ENCODE results near the gene INTS3.
A peak's percentile ranks its signal among the peaks of the same experiment; 100 is the strongest.

INTS3 gene

DNA sequence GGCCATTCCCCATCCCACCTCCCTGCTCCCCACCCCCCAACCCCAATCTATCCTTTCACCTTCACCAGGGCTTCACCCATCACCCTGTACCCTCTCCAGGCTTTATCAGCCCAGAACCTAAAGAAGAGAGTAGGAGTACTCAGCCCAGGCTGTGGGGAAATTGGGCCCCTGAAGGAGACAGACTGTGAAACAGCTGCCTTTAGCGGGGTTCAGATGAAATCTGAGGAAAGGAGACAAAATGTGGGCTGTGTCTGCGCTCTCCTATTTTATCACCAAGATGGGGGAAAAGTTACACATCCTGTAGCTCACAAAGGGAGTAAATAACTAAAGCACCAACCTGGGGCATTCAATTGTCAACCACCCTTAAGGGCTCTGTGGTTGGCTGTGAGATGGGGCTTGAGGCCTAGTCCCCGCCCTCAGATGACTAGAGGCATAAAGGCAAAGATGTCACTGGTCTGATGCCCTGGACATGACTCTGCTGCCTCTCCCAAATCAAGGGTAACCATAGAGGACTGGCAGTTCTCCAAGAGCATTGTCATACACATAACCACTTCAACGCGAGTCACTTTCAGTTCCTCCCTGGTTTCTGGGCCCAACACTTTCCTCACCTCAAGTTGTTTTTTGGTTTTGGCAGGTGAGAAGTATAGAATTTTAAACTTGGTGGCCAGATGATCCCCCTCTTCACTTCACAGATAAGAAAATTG, 77.3 kb downstream of the INTS3 start:
- peak; percentile 96 for ATAC-seq (replicated peaks)
- Mint-ChIP-seq H3K36me3 (ENCODE audit: insufficient read depth) (peaks cover 28% of the 10 kb centered on the region), H3K4me1 (ENCODE audit: low read depth in 2 of 2) (peaks cover 33 to 41% of the 10 kb centered on the region in 2 donors), H3K27me3 (no peaks in the 10 kb centered on the region), H3K27ac (peak overlapping the region; percentile 89 to 92), H3K9me3 (no peaks in the 10 kb centered on the region), H3K4me3 (peak overlapping the region; percentile 24 to 49)
- DNase-seq: peak; percentile 81 to 85 (median 84)

DNA sequence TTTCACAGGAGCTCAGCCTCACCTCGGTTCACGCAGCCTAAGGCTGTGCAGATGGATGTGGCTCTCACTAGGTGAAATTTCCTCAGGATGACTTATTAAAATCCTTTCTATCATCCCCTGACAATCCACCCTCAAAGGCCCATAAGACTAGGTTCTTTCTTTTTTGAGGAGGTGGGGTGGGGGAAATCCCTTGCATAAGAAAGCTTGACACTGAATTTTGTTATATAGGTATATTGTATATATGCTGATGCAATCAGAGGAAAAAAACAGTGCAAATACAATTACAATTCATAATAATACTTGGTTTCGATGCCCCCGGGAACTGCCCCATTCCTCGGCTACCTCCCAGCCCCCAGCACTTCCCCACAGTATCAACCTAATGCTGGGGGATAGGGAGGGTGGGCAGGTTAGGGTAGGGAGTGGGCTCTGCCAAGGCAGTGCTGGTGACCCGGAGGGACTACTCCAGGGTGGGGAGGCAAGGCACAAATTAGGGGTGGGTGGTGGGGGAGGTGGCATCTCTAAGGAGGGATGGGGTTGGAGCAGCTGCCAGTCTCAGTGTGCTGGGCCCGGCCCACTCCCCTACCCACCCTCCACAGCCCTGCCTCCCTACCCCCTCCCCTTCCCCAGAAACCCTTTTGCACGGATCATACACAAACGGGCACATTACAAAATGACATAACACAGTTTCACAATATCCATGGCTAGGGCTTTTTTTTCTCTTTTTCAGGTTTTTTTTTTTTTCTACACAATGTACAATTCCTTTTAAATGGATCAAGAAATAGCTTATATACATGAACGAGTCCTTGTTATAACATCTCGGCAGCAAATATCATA, 78.3 kb downstream of the INTS3 start:
- Mint-ChIP-seq H3K27ac (peak overlapping the region; percentile 89 to 92), H3K4me1 (ENCODE audit: low read depth in 2 of 2) (peaks cover 31 to 41% of the 10 kb centered on the region in 2 donors), H3K9me3 (no peaks in the 10 kb centered on the region), H3K27me3 (no peaks in the 10 kb centered on the region), H3K36me3 (ENCODE audit: insufficient read depth) (peaks cover 37% of the 10 kb centered on the region), H3K4me3 (peak overlapping the region; percentile 24 to 49)
- DNase-seq (no peak), ATAC-seq (replicated peaks) (peak; percentile 2)

DNA sequence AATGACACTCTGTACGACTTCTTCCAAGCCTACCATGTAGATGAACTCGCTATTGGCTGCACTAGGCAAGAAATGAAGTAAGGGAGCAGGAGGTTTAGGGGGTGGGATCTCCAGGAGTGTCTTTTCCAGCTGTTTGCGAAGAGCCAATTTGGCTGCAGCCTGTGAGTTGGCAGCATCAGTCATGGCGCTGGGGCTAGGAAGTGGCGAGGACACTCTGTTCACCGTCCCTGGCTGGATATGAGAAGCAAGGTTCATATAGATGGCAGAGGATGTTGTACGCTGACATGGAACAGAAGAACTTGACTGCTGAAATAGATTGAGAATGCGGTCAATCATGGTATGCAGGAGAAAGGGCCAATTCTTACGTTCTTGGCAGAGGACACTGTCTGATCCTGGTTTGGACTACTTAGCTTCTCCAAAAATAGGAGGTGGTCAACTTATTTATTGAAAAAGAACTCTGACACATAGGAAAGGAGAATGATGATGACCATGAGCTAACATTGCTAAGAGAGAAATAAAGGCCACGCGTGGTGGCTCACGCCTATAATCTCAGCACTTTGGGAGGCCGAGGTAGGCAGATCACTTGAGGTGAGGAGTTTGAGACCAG, 88.5 kb downstream of the INTS3 start:
- H3K36me3 Mint-ChIP-seq (ENCODE audit: insufficient read depth): peaks cover 77% of the 10 kb centered on the region
- no peaks in the 10 kb centered on the region for H3K27me3 Mint-ChIP-seq
- H3K9me3 Mint-ChIP-seq: no peaks in the 10 kb centered on the region
- ATAC-seq (replicated peaks) (no peak), DNase-seq (no peak)
- H3K4me1 Mint-ChIP-seq (ENCODE audit: low read depth in 2 of 2): peaks cover 0 to 1% of the 10 kb centered on the region in 2 donors
- no peak overlapping the region for H3K27ac Mint-ChIP-seq
- H3K4me3 Mint-ChIP-seq: no peak overlapping the region

DNA sequence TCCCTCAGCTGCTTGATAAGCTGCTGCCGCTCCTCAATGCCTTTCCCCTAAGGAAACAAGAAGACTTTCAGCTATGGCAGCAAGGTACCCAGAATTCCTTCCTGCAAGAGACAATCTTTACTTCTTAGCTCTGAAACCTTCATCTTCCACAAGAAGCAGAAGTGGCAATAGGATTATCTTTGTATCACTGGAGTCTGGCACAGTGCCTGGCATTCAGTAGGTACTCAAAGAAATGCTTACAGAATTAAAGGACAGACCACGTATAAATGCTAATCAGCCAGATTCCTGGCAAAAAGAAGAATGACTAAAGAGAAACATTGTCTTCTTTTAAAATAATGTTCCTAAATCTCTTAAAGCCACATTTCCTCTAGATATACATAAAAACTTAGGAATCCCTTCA, 91.0 kb downstream of the INTS3 start:
- DNase-seq: no peak
- ATAC-seq (replicated peaks): no peak
- Mint-ChIP-seq H3K4me3 (no peak overlapping the region), H3K4me1 (ENCODE audit: low read depth in 2 of 2) (peaks cover 0 to 1% of the 10 kb centered on the region in 2 donors), H3K36me3 (ENCODE audit: insufficient read depth) (peaks cover 52% of the 10 kb centered on the region), H3K9me3 (no peaks in the 10 kb centered on the region), H3K27me3 (no peaks in the 10 kb centered on the region), H3K27ac (peak overlapping the region in 1 of 2 donors; percentile 85)
